ENCODE data around the gene GFRA1. TPM values are rescaled to one million over a fixed set of nuclear protein-coding genes. Genes with fewer than 3 reads are reported as not detected.

GFRA1 gene
- total and polyA plus RNA-seq, 2 donors (not counting 3 experiments of a cell fraction or from before 2014, with no cell fraction given), result 0.22 to 0.88 TPM

GRCh38 chr10:116254422-116255155, 18.4 kb downstream of the GFRA1 start:
- Histone ChIP-seq H3K79me2 (ENCODE audit: control insufficient read depth, insufficient read depth, low read length) (no peaks in the 10 kb centered on the region), H4K20me1 (replicated peaks; ENCODE audit: control insufficient read depth, extremely low read depth, insufficient read depth, low read length) (no peaks in the 10 kb centered on the region), H3K9me3 (replicated peaks; ENCODE audit: control insufficient read depth, insufficient read depth, low read length) (no peaks in the 10 kb centered on the region), H2AFZ (ENCODE audit: low read depth, low read length) (no peak overlapping the region), H3K9me1 (replicated peaks; ENCODE audit: control insufficient read depth, extremely low read depth, insufficient read depth, low read length) (no peaks in the 10 kb centered on the region), H3K4me3 (replicated peaks in 1 of 3; ENCODE audit: insufficient read depth in 1 of 3, low read depth in 1 of 3, low read length in 3 of 3) (no peak overlapping the region), H3K4me1 (ENCODE audit: control insufficient read depth, extremely low read depth, insufficient read depth, low read length) (no peaks in the 10 kb centered on the region), H3K9ac (replicated peaks; ENCODE audit: extremely low read depth, insufficient read depth, low read length) (no peak overlapping the region), H3K27me3 (ENCODE audit: control insufficient read depth in 2 of 2, insufficient read depth in 2 of 2, low read length in 2 of 2) (no peaks in the 10 kb centered on the region), H3K4me2 (ENCODE audit: insufficient read depth, low read length) (no peak overlapping the region), H3K27ac (ENCODE audit: insufficient read depth, low read depth, low read length) (no peak overlapping the region), H3K36me3 (ENCODE audit: control insufficient read depth in 2 of 2, extremely low read depth in 1 of 2, insufficient read depth in 2 of 2, low read length in 2 of 2) (no peaks in the 10 kb centered on the region)
- POLR2A ChIA-PET, result no interaction called here
- CTCF ChIA-PET, result no interaction called here
- no peak for FAIRE-seq
- DNase-seq (ENCODE audit: low read depth, low spot score), result no peak
- TF ChIP-seq, protein P1, sequence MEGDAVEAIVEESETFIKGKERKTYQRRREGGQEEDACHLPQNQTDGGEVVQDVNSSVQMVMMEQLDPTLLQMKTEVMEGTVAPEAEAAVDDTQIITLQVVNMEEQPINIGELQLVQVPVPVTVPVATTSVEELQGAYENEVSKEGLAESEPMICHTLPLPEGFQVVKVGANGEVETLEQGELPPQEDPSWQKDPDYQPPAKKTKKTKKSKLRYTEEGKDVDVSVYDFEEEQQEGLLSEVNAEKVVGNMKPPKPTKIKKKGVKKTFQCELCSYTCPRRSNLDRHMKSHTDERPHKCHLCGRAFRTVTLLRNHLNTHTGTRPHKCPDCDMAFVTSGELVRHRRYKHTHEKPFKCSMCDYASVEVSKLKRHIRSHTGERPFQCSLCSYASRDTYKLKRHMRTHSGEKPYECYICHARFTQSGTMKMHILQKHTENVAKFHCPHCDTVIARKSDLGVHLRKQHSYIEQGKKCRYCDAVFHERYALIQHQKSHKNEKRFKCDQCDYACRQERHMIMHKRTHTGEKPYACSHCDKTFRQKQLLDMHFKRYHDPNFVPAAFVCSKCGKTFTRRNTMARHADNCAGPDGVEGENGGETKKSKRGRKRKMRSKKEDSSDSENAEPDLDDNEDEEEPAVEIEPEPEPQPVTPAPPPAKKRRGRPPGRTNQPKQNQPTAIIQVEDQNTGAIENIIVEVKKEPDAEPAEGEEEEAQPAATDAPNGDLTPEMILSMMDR (IDR thresholded peaks at IDR 0.05; ENCODE audit: extremely low read depth in 1 of 2, insufficient read depth in 1 of 2, low read depth in 1 of 2, low read length in 2 of 2), result no peak
- dilution Hi-C loops (cut with MboI; ENCODE audit: extremely low pct_ligation_motif_present, low sequenced_read_pairs), result no loop called here
- BruUV-seq (replicated peaks), result no TSS peak
- intact Hi-C loops (cut with micrococcal nuclease), result no loop called here

- H3K9me1 ChIP-seq (replicated peaks; ENCODE audit: control insufficient read depth, extremely low read depth, insufficient read depth, low read length), result no peaks in the 10 kb centered on the region
- no peaks in the 10 kb centered on the region for H3K4me1 ChIP-seq (ENCODE audit: control insufficient read depth, extremely low read depth, insufficient read depth, low read length)
- no peaks in the 10 kb centered on the region for H3K36me3 ChIP-seq (ENCODE audit: control insufficient read depth in 2 of 2, extremely low read depth in 1 of 2, insufficient read depth in 2 of 2, low read length in 2 of 2)
- H3K27ac ChIP-seq (ENCODE audit: insufficient read depth, low read depth, low read length), result no peak overlapping the region
- intact Hi-C loops (cut with micrococcal nuclease) (no loop called here), dilution Hi-C loops (cut with MboI; ENCODE audit: extremely low pct_ligation_motif_present, low sequenced_read_pairs) (no loop called here)
- FAIRE-seq, result no peak
- ChIA-PET CTCF (no interaction called here), POLR2A (no interaction called here)
- H3K79me2 ChIP-seq (ENCODE audit: control insufficient read depth, insufficient read depth, low read length), result no peaks in the 10 kb centered on the region
- TF ChIP-seq POLR2AphosphoS5 (IDR thresholded peaks at IDR 0.05; ENCODE audit: insufficient read depth, low read depth, low read length) (no peak), MYC (IDR thresholded peaks at IDR 0.05; ENCODE audit: low read depth, low read length) (no peak), JUN (IDR thresholded peaks at IDR 0.05; ENCODE audit: borderline replicate concordance, insufficient read depth, insufficient read length, low read depth) (no peak), EZH2 (IDR thresholded peaks at IDR 0.05; ENCODE audit: borderline replicate concordance, low read depth, low read length, severe bottlenecking) (no peak), POLR2A (IDR thresholded peaks at IDR 0.05; ENCODE audit: low read depth, low read length) (no peak), GATA2 (IDR thresholded peaks at IDR 0.05; ENCODE audit: insufficient read depth, insufficient read length, low read depth, low read length) (no peak), FOS (IDR thresholded peaks at IDR 0.05; ENCODE audit: borderline replicate concordance, insufficient read depth, low read length) (no peak)
- TF ChIP-seq, protein P2, sequence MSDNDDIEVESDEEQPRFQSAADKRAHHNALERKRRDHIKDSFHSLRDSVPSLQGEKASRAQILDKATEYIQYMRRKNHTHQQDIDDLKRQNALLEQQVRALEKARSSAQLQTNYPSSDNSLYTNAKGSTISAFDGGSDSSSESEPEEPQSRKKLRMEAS (IDR thresholded peaks at IDR 0.05; ENCODE audit: insufficient read depth, insufficient read length), result no peak
- TF ChIP-seq, protein P1 (IDR thresholded peaks at IDR 0.05; ENCODE audit: extremely low read depth in 1 of 2, insufficient read depth in 1 of 2, low read depth in 1 of 2, low read length in 2 of 2), result no peak
- no peaks in the 10 kb centered on the region for H3K9me3 ChIP-seq (replicated peaks; ENCODE audit: control insufficient read depth, insufficient read depth, low read length)
- no peak overlapping the region for H2AFZ ChIP-seq (ENCODE audit: low read depth, low read length)
- BruUV-seq (replicated peaks), result no TSS peak
- no peak overlapping the region for H3K4me3 ChIP-seq (replicated peaks in 1 of 3; ENCODE audit: insufficient read depth in 1 of 3, low read depth in 1 of 3, low read length in 3 of 3)
- H3K4me2 ChIP-seq (ENCODE audit: insufficient read depth, low read length), result no peak overlapping the region
- H3K9ac ChIP-seq (replicated peaks; ENCODE audit: extremely low read depth, insufficient read depth, low read length), result no peak overlapping the region
- no peaks in the 10 kb centered on the region for H4K20me1 ChIP-seq (replicated peaks; ENCODE audit: control insufficient read depth, extremely low read depth, insufficient read depth, low read length)
- no peak for DNase-seq (ENCODE audit: low read depth, low spot score)
- H3K27me3 ChIP-seq (ENCODE audit: control insufficient read depth in 2 of 2, insufficient read depth in 2 of 2, low read length in 2 of 2), result no peaks in the 10 kb centered on the region
These were observed 19.3 kb downstream of the GFRA1 start for GRCh38 chr10:116253716-116254115.
